ENCODE data around the gene SLITRK2.

Gene SLITRK2

GRCh38 chrX:145853181-145853580 is 35.6 kb downstream of the SLITRK2 start:
- TF ChIP-seq, protein P1, sequence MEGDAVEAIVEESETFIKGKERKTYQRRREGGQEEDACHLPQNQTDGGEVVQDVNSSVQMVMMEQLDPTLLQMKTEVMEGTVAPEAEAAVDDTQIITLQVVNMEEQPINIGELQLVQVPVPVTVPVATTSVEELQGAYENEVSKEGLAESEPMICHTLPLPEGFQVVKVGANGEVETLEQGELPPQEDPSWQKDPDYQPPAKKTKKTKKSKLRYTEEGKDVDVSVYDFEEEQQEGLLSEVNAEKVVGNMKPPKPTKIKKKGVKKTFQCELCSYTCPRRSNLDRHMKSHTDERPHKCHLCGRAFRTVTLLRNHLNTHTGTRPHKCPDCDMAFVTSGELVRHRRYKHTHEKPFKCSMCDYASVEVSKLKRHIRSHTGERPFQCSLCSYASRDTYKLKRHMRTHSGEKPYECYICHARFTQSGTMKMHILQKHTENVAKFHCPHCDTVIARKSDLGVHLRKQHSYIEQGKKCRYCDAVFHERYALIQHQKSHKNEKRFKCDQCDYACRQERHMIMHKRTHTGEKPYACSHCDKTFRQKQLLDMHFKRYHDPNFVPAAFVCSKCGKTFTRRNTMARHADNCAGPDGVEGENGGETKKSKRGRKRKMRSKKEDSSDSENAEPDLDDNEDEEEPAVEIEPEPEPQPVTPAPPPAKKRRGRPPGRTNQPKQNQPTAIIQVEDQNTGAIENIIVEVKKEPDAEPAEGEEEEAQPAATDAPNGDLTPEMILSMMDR (conservative IDR thresholded peaks at IDR 0.05; ENCODE audit: low read length) = no peak
- no peak overlapping the region for H3K4me3 ChIP-seq (ENCODE audit: low read length)

GRCh38 chrX:145856181-145856580 is 38.6 kb downstream of the SLITRK2 start:
- TF ChIP-seq, protein P1 (conservative IDR thresholded peaks at IDR 0.05; ENCODE audit: low read length) = no peak
- no peak overlapping the region for H3K4me3 ChIP-seq (ENCODE audit: low read length)
- DNase-seq (ENCODE audit: low read depth) = no peak

More at GRCh38 chrX:145853181-145853580, 35.6 kb downstream of the SLITRK2 start:
- DNase-seq (ENCODE audit: low read depth) = no peak

GRCh38 chrX:145861818-145862217 is 44.2 kb downstream of the SLITRK2 start:
- no peak overlapping the region for H3K4me3 ChIP-seq (ENCODE audit: low read length)
- TF ChIP-seq, protein P1 (conservative IDR thresholded peaks at IDR 0.05; ENCODE audit: low read length) = no peak
- DNase-seq (ENCODE audit: low read depth) = no peak

- DNase-seq (ENCODE audit: low read depth) = no peak
- no peak overlapping the region for H3K4me3 ChIP-seq (ENCODE audit: low read length)
- TF ChIP-seq, protein P1 (conservative IDR thresholded peaks at IDR 0.05; ENCODE audit: low read length) = no peak
Measured at GRCh38 chrX:145865082-145865481, 47.5 kb downstream of the SLITRK2 start.

All from AG10803 (cell line).